Natural killer cell treated with Interleukin-12 subunit alpha and Interleukin-12 subunit beta and Interleukin-15 and Interleukin-18, amount 100 ng/mL, for 72 hours (primary cell): Measurements from ENCODE around the gene GAA. TPM values are rescaled to one million over a fixed set of nuclear protein-coding genes. Genes with fewer than 3 reads are reported as not detected.
"Not testable (repeated sequence)": the region's sequence is repeated elsewhere in the genome, so short reads cannot be mapped to it uniquely, and the experiment has no call there.

Source experiments
- ATAC-seq, 2 donors: fragments of 150-1000 bp; cut with Tn5 transposase in 1 of 2; sonication (Bioruptor Pico), chemical (Tn5 transposase) in 1 of 2; 2 replicates each; pipeline ENCODE4 v1.10.0; 2021
- DNase-seq: peaks from one replicate; pipeline ENCODE4 v3.0.0; 2022; ENCODE audit warnings: low spot score
- H3K27ac Mint-ChIP-seq, 2 donors: 1 replicate in 1 of 2; 2 replicates in 1 of 2; pipeline ENCODE4 v1.8.0; 2022; ENCODE audit warnings: mixed read lengths in 2 of 2, mild to moderate bottlenecking in 1 of 2, moderate library complexity in 1 of 2
- H3K27me3 Mint-ChIP-seq, 2 donors: 1 replicate in 1 of 2; 2 replicates in 1 of 2; pipeline ENCODE4 v1.8.0; 2022; ENCODE audit warnings: mixed read lengths in 2 of 2
- H3K36me3 Mint-ChIP-seq: one replicate; pipeline ENCODE4 v1.8.0; 2022; ENCODE audit warnings: mixed read lengths
- H3K4me1 Mint-ChIP-seq, 2 donors: 1 replicate in 1 of 2; 2 replicates in 1 of 2; pipeline ENCODE4 v1.8.0; 2022; ENCODE audit warnings: low read depth in 2 of 2, mixed read lengths in 2 of 2, mild to moderate bottlenecking in 1 of 2
- H3K4me3 Mint-ChIP-seq: one replicate; pipeline ENCODE4 v1.8.0; 2022; ENCODE audit warnings: mixed read lengths
- H3K9me3 Mint-ChIP-seq: 2 replicates; pipeline ENCODE4 v1.8.0; 2022; ENCODE audit warnings: mixed read lengths
- total RNA-seq, 2 donors: library from RNA; stranded (reverse); gene quantifications; one replicate each; pipeline ENCODE4 v1.2.3, GENCODE V29; 2022

Gene GAA
- total RNA-seq, 2 donors from 2014 or later = 20.9 to 24.0 TPM

DNA sequence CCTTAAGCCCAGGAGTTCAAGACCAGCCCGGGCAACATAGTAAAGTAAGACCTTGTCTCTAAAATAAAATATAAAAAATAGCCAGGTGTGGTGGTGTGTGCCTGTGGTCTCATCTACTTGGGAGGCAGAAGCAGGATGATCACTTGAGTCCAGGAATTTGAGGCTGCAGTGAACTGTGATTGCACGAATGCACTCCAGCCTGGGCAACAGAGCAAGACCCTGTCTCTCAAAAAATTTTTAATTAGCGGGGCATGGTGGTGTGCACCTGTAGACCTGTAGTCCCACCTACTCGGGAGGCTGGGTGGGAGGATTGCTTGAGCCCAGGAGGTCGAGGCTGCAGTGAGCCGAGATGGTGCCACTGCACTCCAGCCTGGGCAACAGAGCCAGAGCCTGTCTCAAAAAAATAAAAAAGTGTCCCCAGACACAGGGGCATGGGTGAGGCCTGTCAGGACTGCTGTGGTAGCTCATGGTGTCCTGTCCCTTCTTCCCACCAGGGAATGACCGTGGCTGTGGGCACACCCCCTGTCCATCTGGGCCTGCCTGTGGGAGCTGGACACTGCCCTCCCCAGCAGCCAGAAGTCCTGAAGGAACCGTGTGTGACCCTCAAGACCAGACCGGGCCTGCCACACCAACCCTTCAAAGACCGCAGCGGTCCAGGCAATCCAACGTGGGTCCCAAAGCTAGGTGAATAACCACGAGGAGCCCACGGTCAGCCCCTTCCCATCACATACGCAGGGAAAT lies 30.8 kb upstream of the GAA start:
- Mint-ChIP-seq H3K4me3 (no peak overlapping the region), H3K9me3 (no peaks in the 10 kb centered on the region), H3K27me3 (peaks cover 0 to 12% of the 10 kb centered on the region in 2 donors), H3K27ac (no peak overlapping the region), H3K4me1 (peaks cover 3 to 5% of the 10 kb centered on the region in 2 donors), H3K36me3 (no peaks in the 10 kb centered on the region)
- DNase-seq (no peak), ATAC-seq (no peak)

DNA sequence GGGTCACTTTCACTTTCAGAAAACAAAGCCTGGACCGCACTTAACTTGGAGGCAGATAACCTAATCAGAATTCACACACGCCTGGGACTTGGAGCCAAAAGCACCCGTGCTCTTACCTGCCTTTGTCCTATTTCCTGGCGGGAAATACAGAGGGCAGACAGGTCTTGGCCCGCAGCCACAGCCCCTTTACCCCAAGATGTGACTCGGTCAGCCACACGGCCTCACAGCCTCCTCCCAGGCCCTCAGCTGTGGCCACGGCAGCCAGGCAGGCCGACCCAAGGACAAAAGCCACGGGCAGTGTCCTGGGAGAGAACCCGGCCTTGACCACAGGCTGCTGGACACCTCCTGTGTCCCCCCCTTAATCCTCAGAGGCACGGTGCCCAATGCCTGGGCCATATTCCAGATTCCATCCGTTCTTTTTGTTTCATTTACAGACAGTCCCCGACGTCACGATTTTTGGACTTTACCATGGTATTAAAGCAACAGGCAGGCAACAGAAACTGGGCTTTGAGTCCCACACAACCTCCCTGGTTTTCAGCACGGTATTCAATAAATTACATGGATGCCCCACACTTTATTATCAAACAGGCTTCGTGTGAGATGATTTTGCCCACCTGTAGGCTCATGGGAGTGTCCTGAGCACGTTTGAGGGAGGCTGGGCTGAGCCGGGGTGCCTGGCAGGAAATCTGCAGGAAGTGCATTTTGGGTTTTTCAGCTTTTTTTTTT lies 30.1 kb upstream of the GAA start:
- Mint-ChIP-seq H3K4me1 (peaks cover 3 to 5% of the 10 kb centered on the region in 2 donors), H3K4me3 (peak overlapping the region; percentile 68), H3K9me3 (no peaks in the 10 kb centered on the region), H3K27me3 (peaks cover 0 to 12% of the 10 kb centered on the region in 2 donors), H3K36me3 (no peaks in the 10 kb centered on the region), H3K27ac (no peak overlapping the region)
- no peak for ATAC-seq
- no peak for DNase-seq

DNA sequence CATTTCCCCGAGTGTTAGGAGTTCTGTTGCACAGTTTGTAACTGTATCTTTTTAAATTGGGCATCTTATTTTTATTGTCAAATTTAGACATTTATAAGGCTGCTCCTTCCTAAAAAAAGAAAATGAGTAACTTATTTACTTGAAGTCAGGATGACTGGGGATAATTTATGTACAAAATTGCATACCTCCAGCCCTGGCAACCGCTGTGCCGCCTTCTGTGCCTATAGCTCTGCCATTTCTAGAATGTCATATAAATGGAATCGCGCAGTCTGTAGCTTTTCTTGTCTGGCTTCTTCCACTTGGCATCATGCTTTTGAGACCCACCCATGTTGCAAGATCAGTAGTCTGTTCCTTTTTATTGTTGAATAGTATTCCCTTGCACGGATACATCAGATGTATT lies 29.0 kb upstream of the GAA start:
- H3K4me1 Mint-ChIP-seq = peaks cover 3 to 5% of the 10 kb centered on the region in 2 donors
- H3K4me3 Mint-ChIP-seq = no peak overlapping the region
- H3K36me3 Mint-ChIP-seq = no peaks in the 10 kb centered on the region
- no peaks in the 10 kb centered on the region for H3K9me3 Mint-ChIP-seq
- H3K27ac Mint-ChIP-seq = no peak overlapping the region
- no peak for DNase-seq
- ATAC-seq = no peak
- H3K27me3 Mint-ChIP-seq = peaks cover 0 to 8% of the 10 kb centered on the region in 2 donors

DNA sequence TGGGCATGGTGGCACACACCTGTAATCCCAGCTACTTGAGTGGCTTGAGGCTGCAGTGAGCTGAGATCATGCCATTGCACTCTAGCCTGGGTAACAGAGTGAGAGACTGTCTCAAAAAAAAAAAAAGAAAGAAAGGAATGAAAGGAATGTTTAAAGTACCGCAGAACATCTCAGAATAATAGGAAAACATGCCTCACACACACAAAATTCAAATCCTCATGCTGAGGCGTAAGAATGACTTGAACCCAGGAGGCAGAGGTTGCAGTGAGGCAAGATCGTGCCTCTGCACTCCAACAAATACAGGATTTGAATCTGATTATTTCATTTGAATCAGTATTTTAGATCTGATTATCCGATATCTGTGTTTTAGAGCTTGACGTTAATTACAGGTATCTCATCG lies 21.3 kb upstream of the GAA start:
- ATAC-seq = no peak
- no peak overlapping the region for H3K4me3 Mint-ChIP-seq
- peaks cover 4 to 5% of the 10 kb centered on the region in 2 donors for H3K4me1 Mint-ChIP-seq
- peaks cover 0 to 3% of the 10 kb centered on the region in 2 donors for H3K27me3 Mint-ChIP-seq
- DNase-seq = no peak
- no peaks in the 10 kb centered on the region for H3K36me3 Mint-ChIP-seq
- no peaks in the 10 kb centered on the region for H3K9me3 Mint-ChIP-seq
- no peak overlapping the region for H3K27ac Mint-ChIP-seq

DNA sequence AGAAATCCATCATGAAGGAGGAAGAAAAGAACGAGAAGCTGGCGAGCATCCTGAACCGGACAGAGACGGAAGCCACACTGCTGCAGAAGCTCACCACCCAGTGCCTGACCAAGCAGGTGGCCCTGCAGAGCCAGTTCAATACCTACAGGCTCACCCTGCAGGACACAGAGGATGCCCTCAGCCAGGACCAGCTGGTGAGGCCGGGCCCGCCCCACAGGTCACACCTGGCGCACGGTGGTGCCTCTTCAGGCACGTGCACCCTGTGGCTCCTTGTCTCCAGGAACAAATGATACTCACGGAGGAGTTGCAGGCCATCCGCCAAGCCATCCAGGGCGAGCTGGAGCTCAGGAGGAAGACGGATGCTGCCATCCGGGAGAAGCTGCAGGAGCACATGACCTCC lies 19.8 kb upstream of the GAA start:
- Mint-ChIP-seq H3K4me3 (no peak overlapping the region), H3K9me3 (no peaks in the 10 kb centered on the region), H3K27ac (no peak overlapping the region), H3K27me3 (peaks cover 0 to 5% of the 10 kb centered on the region in 2 donors), H3K4me1 (peaks cover 4 to 5% of the 10 kb centered on the region in 2 donors), H3K36me3 (no peaks in the 10 kb centered on the region)
- ATAC-seq (no peak), DNase-seq (no peak)

DNA sequence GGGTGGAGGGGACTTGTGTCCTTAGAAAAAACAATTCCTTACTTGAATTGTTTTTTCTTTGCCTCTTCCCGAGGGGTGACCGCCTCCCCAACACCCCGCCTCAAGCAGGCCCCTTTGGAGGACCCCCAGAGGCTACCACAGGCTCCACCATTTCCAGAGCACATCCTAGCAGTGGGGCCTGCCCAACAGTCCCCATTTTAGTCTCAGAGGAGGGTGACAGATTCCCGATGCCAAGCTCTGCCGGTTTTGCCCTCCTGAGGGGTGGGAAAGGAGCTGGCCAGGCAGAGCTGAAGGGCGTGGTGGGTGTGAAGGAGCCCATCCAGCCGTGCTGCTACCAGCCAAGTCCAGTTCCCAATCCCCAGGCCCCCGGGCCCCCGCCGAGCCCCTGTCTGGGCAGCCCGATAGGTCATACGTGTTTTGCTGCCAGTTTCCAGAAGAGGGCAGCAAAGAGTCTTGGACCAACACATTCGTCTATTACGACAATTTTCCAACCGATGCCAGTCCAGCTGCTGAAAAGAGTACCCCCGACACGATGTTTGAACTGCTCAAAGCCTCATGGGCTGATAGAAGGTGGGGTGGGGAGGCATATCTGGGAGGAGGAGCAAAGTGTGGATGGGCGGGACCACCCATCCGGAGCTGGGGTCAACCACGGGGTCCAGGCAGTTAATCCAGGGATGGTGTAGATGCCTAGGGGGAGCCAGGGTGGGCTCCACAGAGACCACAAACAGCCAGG lies 18.8 kb upstream of the GAA start:
- Mint-ChIP-seq H3K4me3 (no peak overlapping the region), H3K27me3 (peaks cover 0 to 5% of the 10 kb centered on the region in 2 donors), H3K27ac (no peak overlapping the region), H3K4me1 (peaks cover 4 to 5% of the 10 kb centered on the region in 2 donors), H3K36me3 (no peaks in the 10 kb centered on the region), H3K9me3 (no peaks in the 10 kb centered on the region)
- ATAC-seq (peak in 1 of 2 donors; percentile 60), DNase-seq (no peak)

DNA sequence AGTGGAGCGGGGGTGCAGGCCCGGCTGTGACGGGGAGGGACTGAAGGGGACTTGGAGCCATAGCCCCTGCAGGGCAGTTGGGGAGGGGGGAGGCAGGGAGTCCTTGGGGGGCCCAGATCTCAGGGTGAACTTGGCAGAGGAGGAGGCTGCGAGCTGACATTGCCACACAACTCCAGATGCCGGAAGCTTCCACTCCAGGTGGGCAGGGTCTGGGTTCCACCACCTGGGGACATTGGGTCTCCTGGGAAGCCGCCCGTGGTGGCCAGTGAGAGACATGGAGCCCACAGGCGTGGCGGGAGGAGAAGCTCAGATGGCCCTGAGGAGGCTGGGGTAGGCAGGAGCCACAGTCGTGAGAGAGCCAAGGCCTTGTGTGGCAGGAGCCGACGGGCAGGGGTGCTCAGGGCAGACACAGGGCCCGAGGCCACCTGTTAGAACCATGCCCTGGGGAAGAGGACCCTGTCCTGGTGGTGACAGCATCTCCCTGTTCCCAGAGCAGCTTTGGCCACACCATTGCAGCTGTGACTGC lies 18.2 kb upstream of the GAA start:
- Mint-ChIP-seq H3K4me1 (peaks cover 4 to 5% of the 10 kb centered on the region in 2 donors), H3K27ac (no peak overlapping the region), H3K36me3 (no peaks in the 10 kb centered on the region), H3K27me3 (peaks cover 0 to 5% of the 10 kb centered on the region in 2 donors), H3K9me3 (no peaks in the 10 kb centered on the region), H3K4me3 (no peak overlapping the region)
- ATAC-seq = no peak
- DNase-seq = no peak

DNA sequence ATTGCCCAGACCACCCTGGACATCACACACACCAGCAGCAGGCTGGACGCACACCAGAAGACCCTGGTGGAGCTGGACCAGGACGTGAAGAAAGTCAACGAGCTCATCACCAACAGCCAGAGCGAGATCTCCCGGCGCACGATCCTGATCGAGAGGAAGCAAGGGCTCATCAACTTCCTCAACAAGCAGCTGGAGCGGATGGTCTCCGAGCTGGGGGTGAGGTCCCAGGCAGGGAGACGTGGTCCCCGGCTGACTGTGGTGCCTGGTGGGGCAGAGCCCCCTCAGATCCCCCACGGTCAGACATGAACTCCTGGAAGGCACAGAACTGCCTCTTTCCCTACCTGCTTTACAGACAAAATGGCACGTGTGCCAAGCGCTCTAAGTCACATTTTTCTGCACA lies 16.6 kb upstream of the GAA start:
- Mint-ChIP-seq H3K4me1 (peaks cover 4 to 5% of the 10 kb centered on the region in 2 donors), H3K4me3 (no peak overlapping the region), H3K9me3 (no peaks in the 10 kb centered on the region), H3K27ac (no peak overlapping the region), H3K27me3 (peaks cover 0 to 2% of the 10 kb centered on the region in 2 donors), H3K36me3 (no peaks in the 10 kb centered on the region)
- DNase-seq (no peak), ATAC-seq (no peak)

DNA sequence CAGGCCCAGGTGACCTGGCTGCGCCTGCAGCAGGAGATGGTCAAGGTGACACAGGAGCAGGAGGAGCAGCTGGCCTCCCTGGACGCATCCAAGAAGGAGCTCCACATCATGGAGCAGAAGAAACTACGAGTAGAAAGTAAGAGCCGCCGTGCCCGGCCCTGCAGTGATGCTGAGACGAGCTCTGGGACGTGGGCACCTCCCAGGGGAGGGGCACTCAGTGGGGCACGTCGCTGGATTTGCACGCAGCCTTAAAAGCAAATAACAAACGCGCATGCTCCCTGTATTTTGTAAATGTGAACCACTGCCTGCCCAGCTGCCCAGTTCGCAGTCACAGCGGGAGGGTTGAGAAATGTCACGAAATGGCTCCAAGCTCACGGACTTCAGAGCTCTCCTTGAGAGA lies 15.3 kb upstream of the GAA start:
- DNase-seq = no peak
- Mint-ChIP-seq H3K9me3 (no peaks in the 10 kb centered on the region), H3K36me3 (no peaks in the 10 kb centered on the region), H3K27me3 (peaks cover 0 to 2% of the 10 kb centered on the region in 2 donors), H3K27ac (no peak overlapping the region), H3K4me3 (no peak overlapping the region), H3K4me1 (peaks cover 4 to 5% of the 10 kb centered on the region in 2 donors)
- ATAC-seq = no peak

DNA sequence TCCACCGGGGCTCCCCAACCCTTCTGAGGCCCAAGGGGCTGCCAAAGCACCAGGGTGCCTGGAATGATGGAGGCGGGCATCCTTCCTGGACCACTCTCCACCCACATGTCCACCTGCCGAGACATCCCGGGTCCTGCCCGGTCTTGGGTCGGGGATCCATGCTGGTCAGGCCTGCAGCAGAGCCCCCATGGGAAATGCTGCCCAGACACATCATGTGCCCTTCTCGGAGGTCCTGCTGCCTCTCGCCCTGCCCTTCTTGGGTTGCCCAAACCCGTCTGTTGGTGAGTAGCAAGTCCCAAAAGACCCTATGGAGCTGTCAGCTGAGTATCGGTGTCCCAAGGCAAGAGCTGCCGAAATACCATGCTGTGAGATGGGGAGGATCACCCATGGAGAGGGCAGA lies 14.8 kb upstream of the GAA start:
- ATAC-seq (no peak), DNase-seq (no peak)
- Mint-ChIP-seq H3K9me3 (no peaks in the 10 kb centered on the region), H3K27me3 (peaks cover 0 to 2% of the 10 kb centered on the region in 2 donors), H3K4me1 (peaks cover 4 to 5% of the 10 kb centered on the region in 2 donors), H3K36me3 (no peaks in the 10 kb centered on the region), H3K27ac (no peak overlapping the region), H3K4me3 (no peak overlapping the region)

DNA sequence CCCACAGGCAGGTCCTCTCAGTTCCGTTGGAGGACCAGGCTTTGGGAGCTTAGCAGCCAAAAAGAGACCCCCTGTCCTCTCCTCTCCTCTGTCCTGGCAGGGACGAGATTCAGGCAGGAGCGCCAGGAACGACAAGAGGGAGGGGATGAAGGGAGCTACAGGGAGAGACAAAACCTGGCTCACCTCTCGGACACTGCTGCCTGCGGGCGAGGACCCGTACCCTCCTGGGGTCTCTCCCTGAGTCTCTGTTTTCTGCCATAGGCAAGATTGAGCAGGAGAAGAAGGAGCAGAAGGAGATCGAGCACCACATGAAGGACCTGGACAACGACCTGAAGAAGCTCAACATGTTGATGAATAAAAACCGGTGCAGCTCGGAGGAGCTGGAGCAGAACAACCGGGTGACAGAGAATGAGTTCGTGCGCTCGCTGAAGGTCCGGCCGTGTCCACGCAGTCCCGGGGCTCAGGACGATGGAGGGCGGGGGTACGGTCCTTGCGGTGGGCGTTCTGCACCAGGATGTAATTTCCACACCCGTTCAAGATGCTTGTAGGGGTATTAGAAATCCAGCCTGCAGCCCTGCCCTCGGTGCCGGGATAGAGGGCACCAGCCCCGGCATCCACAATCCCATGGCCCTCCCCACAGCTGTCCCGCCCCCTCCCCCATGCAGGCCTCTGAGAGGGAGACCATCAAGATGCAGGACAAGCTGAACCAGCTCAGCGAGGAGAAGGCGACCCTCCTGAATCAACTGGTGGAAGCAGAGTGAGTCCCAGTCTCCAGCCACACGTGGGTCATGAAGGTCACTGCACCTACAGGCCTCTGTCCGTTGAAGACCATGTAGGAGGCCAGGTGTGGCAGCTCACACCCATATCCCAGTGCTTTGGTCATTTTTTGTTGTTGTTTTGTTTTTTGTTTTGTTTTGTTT lies 13.8 kb upstream of the GAA start:
- peaks cover 3 to 4% of the 10 kb centered on the region in 2 donors for H3K4me1 Mint-ChIP-seq
- no peak overlapping the region for H3K4me3 Mint-ChIP-seq
- no peak overlapping the region for H3K27ac Mint-ChIP-seq
- no peaks in the 10 kb centered on the region for H3K36me3 Mint-ChIP-seq
- H3K27me3 Mint-ChIP-seq = peaks cover 0 to 2% of the 10 kb centered on the region in 2 donors
- no peaks in the 10 kb centered on the region for H3K9me3 Mint-ChIP-seq
- DNase-seq (no peak), ATAC-seq (no peak)

DNA sequence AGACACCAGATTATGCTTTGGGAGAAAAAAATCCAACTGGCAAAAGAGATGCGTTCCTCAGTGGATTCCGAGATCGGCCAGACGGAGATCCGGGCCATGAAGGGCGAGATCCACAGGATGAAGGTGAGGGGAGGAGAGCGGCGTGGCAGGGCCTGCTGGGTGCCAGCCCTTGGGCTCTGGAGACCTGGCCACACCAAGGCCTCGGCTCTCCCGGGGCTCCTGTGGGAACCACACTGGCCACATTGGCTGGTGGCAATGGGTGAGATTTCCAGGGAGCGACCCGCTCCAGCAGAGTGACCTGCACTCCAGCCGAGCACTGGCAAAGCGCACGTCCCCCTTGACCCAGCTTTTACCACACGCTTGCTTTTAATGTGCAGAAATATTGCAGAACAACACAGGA lies 11.6 kb upstream of the GAA start:
- Mint-ChIP-seq H3K4me1 (no peaks in the 10 kb centered on the region), H3K36me3 (no peaks in the 10 kb centered on the region), H3K9me3 (no peaks in the 10 kb centered on the region), H3K4me3 (no peak overlapping the region), H3K27ac (no peak overlapping the region), H3K27me3 (peaks cover 0 to 2% of the 10 kb centered on the region in 2 donors)
- DNase-seq (no peak), ATAC-seq (no peak)

DNA sequence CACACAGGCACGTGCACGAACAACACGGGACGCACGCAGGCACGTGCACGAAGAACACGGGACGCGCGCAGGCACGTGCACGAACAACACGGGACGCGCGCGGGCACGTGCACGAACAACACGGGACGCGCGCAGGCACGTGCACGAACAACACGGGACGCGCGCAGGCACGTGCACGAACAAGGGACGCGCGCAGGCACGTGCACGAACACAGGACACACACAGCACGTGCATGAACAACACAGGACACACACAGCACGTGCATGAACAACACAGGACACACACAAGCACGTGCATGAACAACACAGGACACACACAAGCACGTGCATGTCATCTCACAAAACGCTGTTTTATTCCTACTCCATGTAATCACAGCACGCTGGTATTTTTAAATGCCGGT lies 11.2 kb upstream of the GAA start:
- H3K27me3 Mint-ChIP-seq, H3K4me3 Mint-ChIP-seq, H3K4me1 Mint-ChIP-seq, H3K27ac Mint-ChIP-seq, H3K9me3 Mint-ChIP-seq, H3K36me3 Mint-ChIP-seq, DNase-seq, ATAC-seq: not testable (repeated sequence)
